Measurements from ENCODE around the gene NCOA5. TPM values are rescaled to one million over a fixed set of nuclear protein-coding genes. Genes with fewer than 3 reads are reported as not detected.
A peak's percentile ranks its signal among the peaks of the same experiment; 100 is the strongest.

Gene NCOA5
- total RNA-seq, 1 donor from 2014 or later: 20.9 TPM

DNA sequence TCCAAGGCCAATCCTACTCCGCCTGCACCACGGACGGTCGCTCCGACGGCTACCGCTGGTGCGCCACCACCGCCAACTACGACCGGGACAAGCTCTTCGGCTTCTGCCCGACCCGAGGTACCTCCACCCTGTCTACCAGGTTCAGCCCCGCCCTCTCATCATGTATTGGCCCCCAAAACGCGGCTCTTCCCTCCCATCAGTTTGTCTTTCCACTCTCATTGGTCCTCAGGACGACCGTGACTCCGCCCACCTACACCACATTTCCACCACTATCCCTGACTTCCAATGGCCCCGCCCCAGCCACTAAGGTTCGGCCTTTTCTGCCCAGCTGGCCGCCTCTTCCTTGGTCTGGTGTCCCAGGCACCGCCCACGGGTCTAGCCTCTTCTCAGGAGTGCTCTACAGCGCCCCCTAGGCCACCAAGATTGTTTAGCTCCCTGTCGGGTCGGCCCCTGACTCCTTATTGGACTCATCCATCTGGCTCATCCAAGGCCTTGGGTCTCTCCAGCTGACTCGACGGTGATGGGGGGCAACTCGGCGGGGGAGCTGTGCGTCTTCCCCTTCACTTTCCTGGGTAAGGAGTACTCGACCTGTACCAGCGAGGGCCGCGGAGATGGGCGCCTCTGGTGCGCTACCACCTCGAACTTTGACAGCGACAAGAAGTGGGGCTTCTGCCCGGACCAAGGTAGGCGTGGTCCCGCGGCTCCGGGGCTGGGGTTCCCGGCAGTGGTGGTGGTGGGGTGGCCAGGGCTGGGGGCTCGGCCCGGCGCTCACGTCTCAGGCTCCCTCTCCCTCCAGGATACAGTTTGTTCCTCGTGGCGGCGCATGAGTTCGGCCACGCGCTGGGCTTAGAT lies 77.9 kb downstream of the NCOA5 start:
- TF ChIP-seq, protein P1, sequence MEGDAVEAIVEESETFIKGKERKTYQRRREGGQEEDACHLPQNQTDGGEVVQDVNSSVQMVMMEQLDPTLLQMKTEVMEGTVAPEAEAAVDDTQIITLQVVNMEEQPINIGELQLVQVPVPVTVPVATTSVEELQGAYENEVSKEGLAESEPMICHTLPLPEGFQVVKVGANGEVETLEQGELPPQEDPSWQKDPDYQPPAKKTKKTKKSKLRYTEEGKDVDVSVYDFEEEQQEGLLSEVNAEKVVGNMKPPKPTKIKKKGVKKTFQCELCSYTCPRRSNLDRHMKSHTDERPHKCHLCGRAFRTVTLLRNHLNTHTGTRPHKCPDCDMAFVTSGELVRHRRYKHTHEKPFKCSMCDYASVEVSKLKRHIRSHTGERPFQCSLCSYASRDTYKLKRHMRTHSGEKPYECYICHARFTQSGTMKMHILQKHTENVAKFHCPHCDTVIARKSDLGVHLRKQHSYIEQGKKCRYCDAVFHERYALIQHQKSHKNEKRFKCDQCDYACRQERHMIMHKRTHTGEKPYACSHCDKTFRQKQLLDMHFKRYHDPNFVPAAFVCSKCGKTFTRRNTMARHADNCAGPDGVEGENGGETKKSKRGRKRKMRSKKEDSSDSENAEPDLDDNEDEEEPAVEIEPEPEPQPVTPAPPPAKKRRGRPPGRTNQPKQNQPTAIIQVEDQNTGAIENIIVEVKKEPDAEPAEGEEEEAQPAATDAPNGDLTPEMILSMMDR (conservative IDR thresholded peaks at IDR 0.05; ENCODE audit: low read depth, low read length): peak; percentile 56
- no peak for DNase-seq (ENCODE audit: low read depth)
- H3K4me3 ChIP-seq (ENCODE audit: low read depth, low read length): no peak overlapping the region

Other genes starting within 250 kb of the NCOA5 start
- 29.1 and 33.0 TPM in 2 replicates for gene ACOT8, start 232.6 kb downstream of the NCOA5 start, total RNA-seq
- 1.2 and 3.0 TPM in 2 replicates for gene ZSWIM3, start 232.3 kb downstream of the NCOA5 start, total RNA-seq
- 7.3 and 14.2 TPM in 2 replicates for gene ZSWIM1, start 208.7 kb downstream of the NCOA5 start, total RNA-seq
- gene SPATA25, start 202.3 kb downstream of the NCOA5 start, total RNA-seq: 0.87 TPM in 1 of 2 replicates, not detected in the other
- 3.2 and 6.9 TPM in 2 replicates for gene NEURL2, start 198.8 kb downstream of the NCOA5 start, total RNA-seq
- 42.7 and 62.5 TPM in 2 replicates for gene CTSA, start 198.6 kb downstream of the NCOA5 start, total RNA-seq
- 20.9 and 38.5 TPM in 2 replicates for gene PLTP, start 177.8 kb downstream of the NCOA5 start, total RNA-seq
- gene PCIF1, start 155.3 kb downstream of the NCOA5 start, total RNA-seq: 17.9 and 18.3 TPM in 2 replicates
- gene ZNF335, start 117.8 kb downstream of the NCOA5 start, total RNA-seq: 14.9 and 16.0 TPM in 2 replicates
- 0.80 and 1.4 TPM in 2 replicates for gene MMP9, start 81.1 kb downstream of the NCOA5 start, total RNA-seq
- gene SLC12A5, start 60.7 kb downstream of the NCOA5 start, total RNA-seq: not detected in 2 replicates
- 49.7 and 74.7 TPM in 2 replicates for gene CD40, start 28.4 kb upstream of the NCOA5 start, total RNA-seq
- gene CDH22, start 218.5 kb upstream of the NCOA5 start, total RNA-seq: not detected in 2 replicates